Retinal pigment epithelial cell (primary cell): ENCODE results near the gene DUOX1.

Source experiments
- DNase-seq: peaks from one replicate; pipeline ENCODE4 v3.0.0-alpha.2; 2010; ENCODE audit warnings: low read depth
- H3K4me3 ChIP-seq: 2 replicates; pipeline ENCODE4 v1.5.1; 2011; ENCODE audit warnings: mild to moderate bottlenecking, low read length, control low read depth, moderate library complexity
- TF ChIP-seq, protein P1 (sequence below): conservative IDR thresholded peaks from 2 replicates; pipeline ENCODE4 v1.5.1; 2011; ENCODE audit warnings: low read depth, low read length, control low read depth, inconsistent platforms

Gene DUOX1

DNA sequence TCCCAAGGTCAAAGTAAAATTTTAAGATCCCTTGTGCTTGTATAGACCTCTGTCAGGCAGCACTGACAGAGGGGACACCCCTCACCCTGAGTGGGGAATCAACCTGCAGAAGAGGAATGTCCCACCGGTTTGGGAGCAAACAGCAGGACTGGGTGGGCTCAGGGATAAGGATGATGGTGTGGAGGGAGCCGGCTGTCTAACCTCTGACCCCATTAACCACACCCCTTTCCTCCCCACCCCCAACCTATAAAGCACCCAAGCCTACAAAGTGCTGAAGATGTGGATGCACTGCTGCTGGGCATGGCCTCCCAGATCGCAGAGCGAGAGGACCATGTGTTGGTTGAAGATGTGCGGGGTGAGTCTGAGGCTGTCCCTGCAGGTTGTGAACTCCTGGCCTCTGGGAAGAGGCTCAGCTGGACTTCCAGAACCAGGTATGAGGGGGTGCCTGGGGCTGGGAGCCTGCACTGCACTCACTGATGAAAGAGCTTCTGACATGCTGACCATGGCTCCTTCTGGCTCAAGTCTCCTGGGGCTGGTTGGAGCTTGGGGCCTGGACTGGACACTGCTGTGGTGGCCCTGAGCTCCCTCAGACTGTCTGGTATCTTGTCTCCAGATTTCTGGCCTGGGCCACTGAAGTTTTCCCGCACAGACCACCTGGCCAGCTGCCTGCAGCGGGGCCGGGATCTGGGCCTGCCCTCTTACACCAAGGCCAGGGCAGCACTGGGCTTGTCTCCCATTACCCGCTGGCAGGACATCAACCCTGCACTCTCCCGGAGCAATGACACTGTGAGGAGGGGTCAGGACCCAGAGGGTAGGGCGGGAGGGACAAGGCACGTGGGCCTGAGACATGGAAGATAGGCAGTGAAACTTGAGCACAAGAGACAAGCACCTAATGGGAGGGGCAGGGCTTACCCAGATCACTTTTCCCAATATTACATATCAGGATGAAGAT lies 9.3 kb downstream of the DUOX1 start:
- TF ChIP-seq, protein P1, sequence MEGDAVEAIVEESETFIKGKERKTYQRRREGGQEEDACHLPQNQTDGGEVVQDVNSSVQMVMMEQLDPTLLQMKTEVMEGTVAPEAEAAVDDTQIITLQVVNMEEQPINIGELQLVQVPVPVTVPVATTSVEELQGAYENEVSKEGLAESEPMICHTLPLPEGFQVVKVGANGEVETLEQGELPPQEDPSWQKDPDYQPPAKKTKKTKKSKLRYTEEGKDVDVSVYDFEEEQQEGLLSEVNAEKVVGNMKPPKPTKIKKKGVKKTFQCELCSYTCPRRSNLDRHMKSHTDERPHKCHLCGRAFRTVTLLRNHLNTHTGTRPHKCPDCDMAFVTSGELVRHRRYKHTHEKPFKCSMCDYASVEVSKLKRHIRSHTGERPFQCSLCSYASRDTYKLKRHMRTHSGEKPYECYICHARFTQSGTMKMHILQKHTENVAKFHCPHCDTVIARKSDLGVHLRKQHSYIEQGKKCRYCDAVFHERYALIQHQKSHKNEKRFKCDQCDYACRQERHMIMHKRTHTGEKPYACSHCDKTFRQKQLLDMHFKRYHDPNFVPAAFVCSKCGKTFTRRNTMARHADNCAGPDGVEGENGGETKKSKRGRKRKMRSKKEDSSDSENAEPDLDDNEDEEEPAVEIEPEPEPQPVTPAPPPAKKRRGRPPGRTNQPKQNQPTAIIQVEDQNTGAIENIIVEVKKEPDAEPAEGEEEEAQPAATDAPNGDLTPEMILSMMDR, result no peak
- DNase-seq, result no peak

DNA sequence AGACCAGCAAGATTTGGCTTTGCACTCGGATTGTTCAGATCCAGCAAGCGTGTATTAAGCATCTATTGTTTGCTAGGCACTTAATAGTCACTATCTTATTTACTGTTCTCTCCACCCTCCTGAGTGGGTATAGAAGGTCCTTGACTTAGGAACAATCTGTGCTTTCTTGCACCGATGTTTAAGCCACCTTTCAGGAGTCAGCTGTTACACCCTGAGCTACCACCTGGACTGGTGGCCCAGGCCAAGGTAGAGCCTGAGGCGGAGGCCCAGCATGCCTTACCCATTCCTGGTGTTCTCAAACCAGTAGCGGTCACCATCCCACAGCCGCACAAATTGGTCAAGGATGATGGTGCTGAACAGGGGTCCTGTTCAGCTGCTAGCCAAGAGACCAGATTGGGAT lies 10.0 kb downstream of the DUOX1 start:
- DNase-seq, result no peak
- TF ChIP-seq, protein P1, result no peak
- no peak overlapping the region for H3K4me3 ChIP-seq

More for the DNA sequence above, 9.3 kb downstream of the DUOX1 start:
- no peak overlapping the region for H3K4me3 ChIP-seq

- TF ChIP-seq, protein P1, result no peak
- no peak overlapping the region for H3K4me3 ChIP-seq
- no peak for DNase-seq
Measured at GRCh38 chr15:45140557-45141250, 10.9 kb downstream of the DUOX1 start.

- TF ChIP-seq, protein P1, result no peak
- no peak for DNase-seq
- no peak overlapping the region for H3K4me3 ChIP-seq
Measured at GRCh38 chr15:45141386-45141785, 11.6 kb downstream of the DUOX1 start.

GRCh38 chr15:45143056-45143455 lies 13.3 kb downstream of the DUOX1 start:
- DNase-seq, result no peak
- TF ChIP-seq, protein P1, result no peak
- H3K4me3 ChIP-seq, result no peak overlapping the region

GRCh38 chr15:45143946-45144345 lies 14.2 kb downstream of the DUOX1 start:
- TF ChIP-seq, protein P1, result no peak
- H3K4me3 ChIP-seq, result no peak overlapping the region
- no peak for DNase-seq
